Stimulated activated naive CD4-positive, alpha-beta T cell treated with Interleukin-2 at 50 U/mL for 16 hours (primary cell): ENCODE measurements around the gene ABCB8.
A peak's percentile ranks its signal among the peaks of the same experiment; 100 is the strongest.
"Not testable (repeated sequence)": the region's sequence is repeated elsewhere in the genome, so short reads cannot be mapped to it uniquely, and the experiment has no call there.

Experiments
- DNase-seq: peaks from one replicate; lab custom pipeline; 2025; lab: John Stamatoyannopoulos, UW

The ABCB8 gene

DNA sequence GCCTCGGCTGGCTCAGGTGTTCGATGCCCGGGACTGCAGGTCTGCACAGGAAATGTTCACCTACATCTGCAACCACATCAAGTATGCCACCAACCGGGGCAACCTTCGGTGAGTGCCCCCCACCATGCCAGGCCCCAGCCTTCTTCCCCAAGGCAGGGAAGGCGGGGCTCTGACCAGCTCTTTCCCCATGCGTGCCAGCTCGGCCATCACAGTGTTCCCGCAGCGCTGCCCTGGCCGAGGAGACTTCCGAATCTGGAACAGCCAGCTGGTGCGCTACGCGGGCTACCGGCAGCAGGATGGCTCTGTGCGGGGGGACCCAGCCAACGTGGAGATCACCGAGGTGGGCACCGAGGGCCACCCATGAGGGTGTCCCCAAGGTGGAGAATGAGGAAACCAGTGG lies 29.9 kb upstream of the ABCB8 start:
- no peak for DNase-seq

DNA sequence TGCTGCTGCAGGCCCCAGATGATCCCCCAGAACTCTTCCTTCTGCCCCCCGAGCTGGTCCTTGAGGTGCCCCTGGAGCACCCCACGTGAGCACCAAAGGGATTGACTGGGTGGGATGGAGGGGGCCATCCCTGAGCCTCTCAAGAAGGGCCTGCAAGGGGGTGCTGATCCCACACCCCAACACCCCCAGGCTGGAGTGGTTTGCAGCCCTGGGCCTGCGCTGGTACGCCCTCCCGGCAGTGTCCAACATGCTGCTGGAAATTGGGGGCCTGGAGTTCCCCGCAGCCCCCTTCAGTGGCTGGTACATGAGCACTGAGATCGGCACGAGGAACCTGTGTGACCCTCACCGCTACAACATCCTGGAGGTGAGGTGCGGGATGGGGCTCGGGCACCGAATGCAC lies 29.2 kb upstream of the ABCB8 start:
- no peak for DNase-seq

DNA sequence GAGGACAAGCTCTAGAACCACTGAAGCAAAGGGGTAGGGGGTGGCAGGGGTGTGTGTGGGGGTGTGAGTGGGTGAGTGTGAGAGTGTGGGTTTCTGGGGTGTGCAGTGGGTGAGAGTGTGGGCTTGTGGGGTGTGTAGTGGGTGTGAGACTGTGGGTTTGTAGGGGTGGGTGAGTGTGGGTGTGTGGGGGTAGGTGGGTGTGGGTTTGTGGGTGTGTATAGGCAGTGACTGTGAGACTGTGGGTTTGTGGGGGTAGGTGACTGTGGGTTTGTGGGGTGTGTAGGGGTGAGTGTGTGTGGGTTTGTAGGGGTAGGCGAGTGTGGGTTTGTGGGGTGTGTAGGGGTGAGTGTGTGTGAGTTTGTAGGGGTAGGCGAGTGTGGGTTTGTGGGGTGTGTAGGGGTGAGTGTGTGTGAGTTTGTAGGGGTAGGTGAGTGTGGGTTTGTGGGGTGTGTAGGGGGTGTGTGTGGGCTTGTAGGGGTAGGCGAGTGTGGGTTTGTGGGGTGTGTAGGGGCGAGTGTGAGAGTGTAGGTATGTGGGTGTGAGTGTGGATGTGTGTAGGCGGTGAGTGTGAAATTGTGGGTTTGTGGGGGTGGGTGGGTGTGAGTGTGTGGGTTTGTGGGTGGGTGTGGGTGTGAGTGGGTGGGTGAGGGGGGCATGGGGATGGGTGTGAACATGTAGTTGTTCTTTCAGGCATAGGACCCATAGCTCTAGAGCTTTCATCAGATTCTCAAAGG lies 28.6 kb upstream of the ABCB8 start:
- no peak for DNase-seq

DNA sequence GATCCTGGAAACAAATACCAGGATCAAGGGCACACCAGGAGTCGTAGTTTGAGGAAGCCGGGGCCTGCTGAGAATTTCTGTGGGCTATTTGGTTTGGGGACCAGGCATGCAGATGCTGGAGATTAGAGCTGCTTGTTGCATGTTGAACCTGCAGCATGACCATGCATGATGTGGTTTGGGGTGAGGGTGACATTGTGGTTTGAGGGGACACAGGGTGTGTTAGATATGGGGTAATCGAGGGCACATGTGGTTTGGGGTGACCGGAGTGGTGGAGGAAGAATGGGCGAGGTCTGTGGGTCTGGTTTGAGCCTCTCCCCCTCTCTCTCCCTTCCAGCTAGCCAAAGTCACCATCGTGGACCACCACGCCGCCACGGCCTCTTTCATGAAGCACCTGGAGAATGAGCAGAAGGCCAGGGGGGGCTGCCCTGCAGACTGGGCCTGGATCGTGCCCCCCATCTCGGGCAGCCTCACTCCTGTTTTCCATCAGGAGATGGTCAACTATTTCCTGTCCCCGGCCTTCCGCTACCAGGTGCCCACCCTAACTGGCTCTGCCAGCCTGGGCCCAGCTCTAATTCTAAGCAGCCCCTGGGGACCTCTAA lies 27.3 kb upstream of the ABCB8 start:
- no peak for DNase-seq

DNA sequence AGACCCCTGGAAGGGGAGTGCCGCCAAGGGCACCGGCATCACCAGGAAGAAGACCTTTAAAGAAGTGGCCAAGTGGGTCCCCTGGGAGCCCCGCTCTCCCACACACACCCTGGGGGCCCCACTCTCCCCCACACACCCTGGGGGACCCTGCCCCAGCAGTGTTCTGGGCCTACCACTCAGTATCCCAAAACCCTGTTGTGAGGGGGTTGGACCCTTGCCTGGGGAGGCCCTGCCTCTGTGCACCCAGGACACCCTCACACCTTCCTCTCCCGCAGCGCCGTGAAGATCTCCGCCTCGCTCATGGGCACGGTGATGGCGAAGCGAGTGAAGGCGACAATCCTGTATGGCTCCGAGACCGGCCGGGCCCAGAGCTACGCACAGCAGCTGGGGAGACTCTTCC lies 26.7 kb upstream of the ABCB8 start:
- no peak for DNase-seq

DNA sequence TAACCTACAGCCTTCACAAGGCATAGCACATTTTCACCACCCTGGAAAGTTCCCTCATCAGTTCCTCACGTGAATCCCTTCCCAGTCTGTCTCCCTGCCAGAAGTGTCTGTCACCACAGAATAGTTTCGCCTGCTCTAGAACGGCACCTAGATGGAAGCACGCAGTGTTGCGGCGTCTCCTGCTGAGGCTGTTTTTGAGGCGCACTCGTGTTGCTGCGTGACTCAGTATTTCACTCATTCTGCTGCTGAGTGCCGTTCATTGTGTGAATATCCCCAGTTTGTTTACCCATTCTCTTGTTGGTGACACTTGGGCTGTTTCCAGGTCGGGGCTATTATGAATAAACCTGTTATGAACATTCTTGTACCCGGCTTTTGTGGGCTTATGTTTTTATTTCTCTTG lies 24.7 kb upstream of the ABCB8 start:
- no peak for DNase-seq

DNA sequence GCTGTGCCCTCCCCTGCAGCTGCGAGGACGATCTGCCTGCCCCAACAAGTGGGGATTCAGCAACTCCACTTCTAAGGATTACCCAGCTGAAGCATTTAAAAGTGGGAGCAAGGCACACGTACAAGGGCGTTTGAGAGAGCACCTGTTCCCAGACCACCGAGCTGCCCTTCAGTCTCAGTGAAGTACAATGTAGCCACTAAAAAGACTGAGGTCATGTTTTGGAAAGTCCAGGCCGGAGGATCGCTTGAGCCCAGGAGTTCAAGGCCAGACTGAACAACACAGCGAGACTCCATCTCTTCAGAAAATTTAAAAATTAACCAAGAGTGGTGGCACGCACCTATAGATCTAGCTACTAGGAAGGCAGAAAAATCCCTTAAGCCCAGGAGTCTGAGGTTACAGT lies 22.7 kb upstream of the ABCB8 start:
- no peak for DNase-seq

DNA sequence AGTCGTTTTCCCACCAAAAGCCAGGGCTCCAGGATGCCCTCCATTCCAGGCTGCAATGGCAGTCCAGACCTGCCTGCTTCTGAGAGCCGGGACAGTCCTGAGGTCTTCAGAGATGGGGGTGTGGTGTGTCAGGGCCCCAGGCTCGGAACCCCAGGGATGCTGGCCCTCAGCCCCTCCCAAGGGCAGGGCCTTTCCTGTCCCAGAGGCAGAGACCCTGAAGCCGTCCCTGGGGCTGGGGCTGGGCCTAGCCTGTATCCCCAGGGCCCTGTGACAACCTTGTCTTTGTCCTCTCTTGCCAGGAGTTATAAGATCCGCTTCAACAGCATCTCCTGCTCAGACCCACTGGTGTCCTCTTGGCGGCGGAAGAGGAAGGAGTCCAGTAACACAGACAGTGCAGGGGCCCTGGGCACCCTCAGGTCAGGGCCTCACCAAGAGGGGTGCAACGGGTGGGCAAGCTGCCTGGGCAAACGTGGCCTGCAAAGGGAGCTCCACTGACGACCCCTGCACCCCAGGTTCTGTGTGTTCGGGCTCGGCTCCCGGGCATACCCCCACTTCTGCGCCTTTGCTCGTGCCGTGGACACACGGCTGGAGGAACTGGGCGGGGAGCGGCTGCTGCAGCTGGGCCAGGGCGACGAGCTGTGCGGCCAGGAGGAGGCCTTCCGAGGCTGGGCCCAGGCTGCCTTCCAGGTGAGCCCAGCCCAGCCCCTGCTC lies 21.5 kb upstream of the ABCB8 start:
- DNase-seq = no peak

DNA sequence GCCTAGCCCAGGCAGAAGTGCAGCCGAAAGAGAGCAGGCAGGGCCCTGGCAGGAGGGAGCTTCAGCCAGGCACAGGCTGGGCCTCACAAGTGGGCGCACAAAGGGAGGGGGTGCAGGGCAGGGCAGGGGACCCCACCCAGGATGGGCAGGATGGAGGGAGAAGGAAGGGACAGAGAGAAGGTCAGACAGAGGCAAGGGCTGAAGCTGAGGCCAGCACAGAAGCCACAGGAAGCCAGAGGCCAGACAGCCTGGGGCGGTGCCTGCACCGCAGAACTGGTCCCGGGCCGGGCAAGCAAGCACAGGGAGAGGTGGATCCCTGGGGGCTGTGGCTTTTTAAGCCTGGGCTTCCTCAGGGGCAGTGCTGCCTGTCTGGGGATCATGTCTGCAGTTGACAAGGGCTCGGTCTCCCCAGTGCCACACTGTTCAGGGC lies 20.8 kb upstream of the ABCB8 start:
- DNase-seq = no peak

DNA sequence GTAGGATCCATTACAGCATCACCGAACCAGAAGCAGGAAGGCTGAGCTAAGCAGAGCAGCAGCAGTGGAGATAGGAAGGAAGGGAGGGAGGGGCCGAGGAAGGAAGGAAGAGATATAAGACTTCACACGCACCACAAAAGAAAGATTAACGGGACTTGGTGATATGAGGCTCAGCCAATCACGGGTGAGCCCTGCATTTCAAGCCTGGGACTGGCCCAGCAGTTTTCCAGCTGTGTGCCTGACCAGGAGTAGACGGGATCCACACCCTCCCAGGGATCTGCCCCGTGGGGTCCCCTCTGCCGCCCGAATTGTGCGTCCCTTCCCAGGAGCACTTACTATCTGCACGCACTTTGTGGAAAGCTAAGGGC lies 20.1 kb upstream of the ABCB8 start:
- DNase-seq = no peak

DNA sequence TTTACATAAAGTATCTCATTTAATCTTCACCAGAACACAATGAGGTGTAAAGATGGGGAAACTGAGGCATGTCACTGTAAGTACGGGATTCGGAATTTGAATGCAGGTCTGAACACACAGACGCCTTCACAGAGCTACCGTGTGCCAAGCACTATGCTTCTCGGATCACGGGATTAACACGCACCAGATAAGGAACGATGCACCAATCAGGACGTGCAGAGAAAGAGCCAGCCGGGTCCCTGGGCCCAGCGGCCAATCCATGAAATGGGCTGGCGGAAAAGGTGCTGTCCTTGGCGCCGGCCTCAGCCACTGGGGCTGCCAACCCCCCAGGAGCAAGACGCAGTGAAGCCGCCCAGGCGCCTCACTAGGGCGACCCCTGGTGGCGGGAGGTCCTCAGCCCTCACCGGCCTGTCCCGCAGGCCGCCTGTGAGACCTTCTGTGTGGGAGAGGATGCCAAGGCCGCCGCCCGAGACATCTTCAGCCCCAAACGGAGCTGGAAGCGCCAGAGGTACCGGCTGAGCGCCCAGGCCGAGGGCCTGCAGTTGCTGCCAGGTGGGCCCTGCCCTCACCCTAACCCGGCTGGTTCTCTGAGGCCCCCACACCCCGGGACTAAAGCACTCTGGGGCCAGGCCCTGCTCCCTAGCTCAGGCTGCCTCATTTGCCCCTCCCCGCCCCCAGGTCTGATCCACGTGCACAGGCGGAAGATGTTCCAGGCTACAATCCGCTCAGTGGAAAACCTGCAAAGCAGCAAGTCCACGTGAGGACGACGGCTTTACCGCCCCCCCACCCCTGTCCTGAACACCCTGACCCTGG lies 19.5 kb upstream of the ABCB8 start:
- peak; percentile 73 for DNase-seq

DNA sequence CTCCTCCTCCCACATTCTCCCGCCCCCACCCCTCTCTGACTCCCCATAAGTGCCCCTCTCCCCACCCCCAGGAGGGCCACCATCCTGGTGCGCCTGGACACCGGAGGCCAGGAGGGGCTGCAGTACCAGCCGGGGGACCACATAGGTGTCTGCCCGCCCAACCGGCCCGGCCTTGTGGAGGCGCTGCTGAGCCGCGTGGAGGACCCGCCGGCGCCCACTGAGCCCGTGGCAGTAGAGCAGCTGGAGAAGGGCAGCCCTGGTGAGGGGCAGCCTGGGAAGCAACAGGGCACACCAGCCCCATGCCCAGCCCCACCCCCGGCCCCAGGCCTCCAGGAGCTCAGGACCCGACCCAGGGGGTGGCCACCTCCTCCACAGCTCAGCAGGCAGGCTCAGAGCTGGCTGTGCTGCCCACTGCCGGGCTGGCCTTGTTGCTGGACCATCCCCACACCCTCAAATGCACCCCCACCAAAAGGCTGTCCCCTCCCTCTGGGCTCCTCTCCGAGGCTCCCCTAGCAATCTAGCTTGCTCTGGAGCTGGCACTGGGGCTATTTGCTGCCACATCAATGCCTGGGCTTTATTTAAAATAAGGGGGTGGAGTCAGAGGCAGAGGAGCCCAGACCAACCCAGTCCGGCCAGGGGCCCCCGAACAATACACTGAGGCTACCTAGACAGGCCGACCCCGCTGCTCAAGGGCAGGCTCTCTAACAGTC lies 18.8 kb upstream of the ABCB8 start:
- no peak for DNase-seq

DNA sequence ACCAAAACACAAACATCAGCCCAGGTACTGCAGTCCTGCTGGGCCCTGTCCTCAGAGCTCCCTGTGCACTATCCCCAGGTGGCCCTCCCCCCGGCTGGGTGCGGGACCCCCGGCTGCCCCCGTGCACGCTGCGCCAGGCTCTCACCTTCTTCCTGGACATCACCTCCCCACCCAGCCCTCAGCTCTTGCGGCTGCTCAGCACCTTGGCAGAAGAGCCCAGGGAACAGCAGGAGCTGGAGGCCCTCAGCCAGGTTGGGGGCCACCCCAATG lies 18.3 kb upstream of the ABCB8 start:
- no peak for DNase-seq

DNA sequence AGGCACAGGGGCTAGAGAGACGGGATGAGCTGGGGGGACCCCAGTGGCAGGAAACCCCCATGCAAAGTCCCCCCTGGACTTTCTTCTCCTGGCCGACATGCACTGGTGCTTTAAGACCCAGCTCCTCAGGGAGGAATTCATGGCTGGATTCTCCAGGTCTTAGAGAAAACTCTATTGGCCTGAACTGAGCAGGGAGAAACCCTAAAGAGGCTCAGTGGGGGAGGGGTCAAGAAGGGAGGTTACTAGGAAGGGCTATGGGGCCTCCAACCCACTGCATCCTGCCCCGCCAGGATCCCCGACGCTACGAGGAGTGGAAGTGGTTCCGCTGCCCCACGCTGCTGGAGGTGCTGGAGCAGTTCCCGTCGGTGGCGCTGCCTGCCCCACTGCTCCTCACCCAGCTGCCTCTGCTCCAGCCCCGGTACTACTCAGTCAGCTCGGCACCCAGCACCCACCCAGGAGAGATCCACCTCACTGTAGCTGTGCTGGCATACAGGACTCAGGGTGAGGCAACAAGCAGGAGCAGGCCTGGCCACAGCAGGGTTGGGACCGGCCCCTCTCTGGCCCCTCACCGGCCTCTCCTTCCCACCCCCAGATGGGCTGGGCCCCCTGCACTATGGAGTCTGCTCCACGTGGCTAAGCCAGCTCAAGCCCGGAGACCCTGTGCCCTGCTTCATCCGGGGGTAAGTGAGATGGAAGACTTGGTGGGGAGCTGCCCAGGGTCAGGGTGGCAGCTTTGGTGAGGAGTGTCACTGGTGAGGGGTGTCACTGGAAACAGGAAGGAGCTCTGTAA lies 17.7 kb upstream of the ABCB8 start:
- peak; percentile 40 for DNase-seq

DNA sequence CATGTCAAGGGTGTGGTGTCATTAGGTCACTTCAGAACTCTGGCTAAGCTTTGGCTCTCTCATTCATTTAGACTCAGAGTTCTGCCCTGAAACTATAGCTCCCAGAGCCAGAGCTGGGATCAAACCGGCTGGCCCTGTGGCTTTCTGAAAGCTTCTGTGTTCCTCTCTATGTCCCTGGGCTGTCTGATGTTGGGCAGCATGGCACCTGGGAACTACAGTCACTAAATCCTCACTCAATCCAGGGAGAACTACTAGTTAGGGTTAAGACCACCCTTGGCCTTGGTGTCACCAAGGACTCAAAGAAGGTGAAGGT lies 17.2 kb upstream of the ABCB8 start:
- DNase-seq = no peak

DNA sequence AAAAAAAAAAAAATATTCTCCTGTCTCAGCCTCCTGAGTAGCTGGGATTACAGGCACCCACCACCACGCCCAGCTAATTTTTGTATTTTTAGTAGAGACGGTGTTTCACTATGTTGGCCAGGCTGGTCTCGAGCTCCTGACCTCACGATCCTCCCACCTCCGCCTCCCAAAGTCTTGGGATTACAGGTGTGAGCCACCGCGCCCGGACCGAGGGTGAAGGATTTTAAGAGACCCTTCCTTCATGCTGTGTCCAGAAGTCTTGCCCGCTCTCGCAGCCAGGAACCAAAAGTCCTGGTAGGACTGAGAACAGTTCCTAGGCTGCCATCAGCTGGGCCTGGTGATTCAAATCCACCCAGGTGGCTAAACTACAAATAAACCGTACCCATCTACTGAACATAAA lies 16.6 kb upstream of the ABCB8 start:
- not testable (repeated sequence) for DNase-seq

DNA sequence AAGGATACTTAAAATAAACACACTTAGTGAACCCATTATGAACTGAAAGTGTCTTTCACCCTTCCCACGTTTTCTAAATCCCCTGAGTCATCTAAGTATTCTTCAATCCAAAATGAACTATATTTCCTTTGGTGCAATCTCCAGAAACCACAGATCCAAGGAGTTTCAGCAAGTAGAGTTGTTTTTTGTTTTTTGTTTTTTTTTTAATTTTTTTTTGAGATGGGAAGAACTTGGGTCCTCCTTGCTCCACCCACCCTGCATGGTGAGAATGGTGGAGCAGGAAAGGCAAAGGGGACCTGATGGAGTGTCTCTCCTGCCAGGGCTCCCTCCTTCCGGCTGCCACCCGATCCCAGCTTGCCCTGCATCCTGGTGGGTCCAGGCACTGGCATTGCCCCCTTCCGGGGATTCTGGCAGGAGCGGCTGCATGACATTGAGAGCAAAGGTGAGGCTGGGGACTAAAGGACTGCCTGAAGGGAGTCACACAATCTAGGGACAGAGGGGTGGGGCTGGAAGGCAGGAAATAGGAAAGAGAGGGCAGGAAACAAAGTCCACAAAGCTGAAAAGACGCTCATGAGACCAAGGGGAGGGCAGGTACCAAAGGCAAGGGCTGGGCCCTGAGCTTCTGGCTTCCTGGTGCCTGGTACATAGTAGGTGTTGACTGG lies 16.1 kb upstream of the ABCB8 start:
- no peak for DNase-seq

DNA sequence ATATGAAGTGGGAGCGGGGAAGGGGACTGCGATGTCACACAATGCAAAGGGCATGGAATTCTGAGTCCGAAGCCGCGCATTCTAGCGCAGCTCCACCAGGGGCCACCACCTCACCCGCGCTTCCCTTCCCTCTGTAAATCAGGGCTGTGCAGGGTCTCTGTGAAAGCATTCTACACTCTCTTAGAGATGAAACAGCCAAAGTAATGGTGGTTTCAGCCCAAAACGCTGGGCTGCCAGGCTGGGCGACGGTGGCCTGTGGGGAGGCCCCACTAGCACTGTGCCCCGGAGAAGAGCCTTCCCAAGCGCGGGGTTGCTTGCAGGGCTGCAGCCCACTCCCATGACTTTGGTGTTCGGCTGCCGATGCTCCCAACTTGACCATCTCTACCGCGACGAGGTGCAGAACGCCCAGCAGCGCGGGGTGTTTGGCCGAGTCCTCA lies 15.3 kb upstream of the ABCB8 start:
- no peak for DNase-seq

DNA sequence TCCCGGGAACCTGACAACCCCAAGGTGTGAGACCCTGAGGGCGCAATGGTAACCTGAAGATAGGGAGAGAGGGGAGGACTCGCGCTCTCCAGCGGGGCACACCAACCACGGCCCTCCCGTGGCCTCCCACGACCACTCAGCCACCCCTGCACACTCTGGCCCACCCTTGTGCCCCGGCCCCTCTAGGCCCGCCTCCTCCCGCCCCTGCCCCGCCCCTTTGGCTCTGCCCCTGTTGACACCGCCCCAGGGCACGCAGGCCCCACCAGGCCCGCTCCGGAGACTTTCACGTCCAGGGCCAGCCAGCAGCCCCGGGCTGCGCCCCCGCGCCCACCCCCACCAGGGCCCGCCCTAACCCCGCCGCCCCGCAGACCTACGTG lies 14.9 kb upstream of the ABCB8 start:
- DNase-seq = no peak

DNA sequence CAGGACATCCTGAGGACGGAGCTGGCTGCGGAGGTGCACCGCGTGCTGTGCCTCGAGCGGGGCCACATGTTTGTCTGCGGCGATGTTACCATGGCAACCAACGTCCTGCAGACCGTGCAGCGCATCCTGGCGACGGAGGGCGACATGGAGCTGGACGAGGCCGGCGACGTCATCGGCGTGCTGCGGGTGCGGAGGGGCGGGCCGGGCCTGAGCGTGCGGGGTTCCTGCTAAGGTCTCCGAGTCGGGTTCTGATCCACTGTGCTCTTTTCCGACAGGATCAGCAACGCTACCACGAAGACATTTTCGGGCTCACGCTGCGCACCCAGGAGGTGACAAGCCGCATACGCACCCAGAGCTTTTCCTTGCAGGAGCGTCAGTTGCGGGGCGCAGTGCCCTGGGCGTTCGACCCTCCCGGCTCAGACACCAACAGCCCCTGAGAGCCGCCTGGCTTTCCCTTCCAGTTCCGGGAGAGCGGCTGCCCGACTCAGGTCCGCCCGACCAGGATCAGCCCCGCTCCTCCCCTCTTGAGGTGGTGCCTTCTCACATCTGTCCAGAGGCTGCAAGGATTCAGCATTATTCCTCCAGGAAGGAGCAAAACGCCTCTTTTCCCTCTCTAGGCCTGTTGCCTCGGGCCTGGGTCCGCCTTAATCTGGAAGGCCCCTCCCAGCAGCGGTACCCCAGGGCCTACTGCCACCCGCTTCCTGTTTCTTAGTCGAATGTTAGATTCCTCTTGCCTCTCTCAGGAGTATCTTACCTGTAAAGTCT lies 14.3 kb upstream of the ABCB8 start:
- DNase-seq = peak; percentile 88
